ENCODE data around the gene SEMA3C. TPM values are rescaled to one million over a fixed set of nuclear protein-coding genes. Genes with fewer than 3 reads are reported as not detected.

SEMA3C gene
- total RNA-seq, 2 donors from 2014 or later = 3.0 to 3.4 TPM

DNA sequence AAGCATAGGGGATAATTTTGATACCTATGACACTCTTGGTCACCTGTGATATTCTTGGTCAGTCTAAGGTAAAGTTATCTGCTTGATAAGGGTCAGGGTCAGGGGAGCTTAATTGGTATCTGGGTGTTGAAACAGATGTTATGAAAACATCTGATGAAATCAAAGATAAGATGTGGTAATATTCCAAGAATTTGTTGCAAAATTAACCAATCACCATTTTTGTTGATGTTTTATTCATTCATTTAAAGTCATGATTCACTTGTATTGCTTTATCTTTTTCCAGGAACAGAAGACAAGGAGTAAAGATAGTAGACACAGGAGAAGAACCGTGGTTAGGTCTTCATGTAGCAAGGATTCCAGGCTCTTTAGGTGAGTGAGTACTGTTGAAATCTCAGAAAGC, 103.1 kb downstream of the SEMA3C start:
- Histone ChIP-seq H3K4me1 (no peaks in the 10 kb centered on the region), H3K27me3 (no peaks in the 10 kb centered on the region), H3K4me3 (no peak overlapping the region), H3K27ac (no peak overlapping the region), H3K9me3 (no peaks in the 10 kb centered on the region), H3K36me3 (replicated peaks in 1 of 2; ENCODE audit: insufficient read depth in 1 of 2, low read depth in 2 of 2) (no peaks in the 10 kb centered on the region)
- DNase-seq (no peak), ATAC-seq (no peak)
- TF ChIP-seq POLR2A (IDR thresholded peaks at IDR 0.05) = no peak
- TF ChIP-seq, protein P1, sequence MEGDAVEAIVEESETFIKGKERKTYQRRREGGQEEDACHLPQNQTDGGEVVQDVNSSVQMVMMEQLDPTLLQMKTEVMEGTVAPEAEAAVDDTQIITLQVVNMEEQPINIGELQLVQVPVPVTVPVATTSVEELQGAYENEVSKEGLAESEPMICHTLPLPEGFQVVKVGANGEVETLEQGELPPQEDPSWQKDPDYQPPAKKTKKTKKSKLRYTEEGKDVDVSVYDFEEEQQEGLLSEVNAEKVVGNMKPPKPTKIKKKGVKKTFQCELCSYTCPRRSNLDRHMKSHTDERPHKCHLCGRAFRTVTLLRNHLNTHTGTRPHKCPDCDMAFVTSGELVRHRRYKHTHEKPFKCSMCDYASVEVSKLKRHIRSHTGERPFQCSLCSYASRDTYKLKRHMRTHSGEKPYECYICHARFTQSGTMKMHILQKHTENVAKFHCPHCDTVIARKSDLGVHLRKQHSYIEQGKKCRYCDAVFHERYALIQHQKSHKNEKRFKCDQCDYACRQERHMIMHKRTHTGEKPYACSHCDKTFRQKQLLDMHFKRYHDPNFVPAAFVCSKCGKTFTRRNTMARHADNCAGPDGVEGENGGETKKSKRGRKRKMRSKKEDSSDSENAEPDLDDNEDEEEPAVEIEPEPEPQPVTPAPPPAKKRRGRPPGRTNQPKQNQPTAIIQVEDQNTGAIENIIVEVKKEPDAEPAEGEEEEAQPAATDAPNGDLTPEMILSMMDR (IDR thresholded peaks at IDR 0.05) = no peak
- 71 to 91% methylated on average over 1 of the region's 1 CpG for WGBS, 2 donors
- intact Hi-C loops (cut with DNase I) = no loop called here

DNA sequence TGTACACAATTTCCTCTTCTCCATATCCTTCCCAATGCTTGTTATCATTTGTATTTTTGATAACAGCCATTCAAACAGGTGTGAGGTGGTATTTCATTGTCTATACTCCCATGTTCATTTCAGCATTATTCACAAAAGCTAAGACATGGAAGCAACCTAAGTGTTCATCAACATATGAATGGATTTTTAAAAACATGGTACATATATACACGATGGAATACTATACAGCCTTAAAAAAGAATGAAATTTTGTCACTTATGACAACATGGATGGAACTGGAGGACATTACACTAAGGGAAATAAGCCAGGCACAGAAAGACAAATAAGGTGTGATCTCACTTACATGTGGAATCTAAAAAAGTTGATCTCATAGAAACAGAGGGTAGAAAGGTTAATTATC, 109.3 kb downstream of the SEMA3C start:
- no peak for DNase-seq
- Histone ChIP-seq H3K4me1 (no peaks in the 10 kb centered on the region), H3K4me3 (no peak overlapping the region), H3K27me3 (no peaks in the 10 kb centered on the region), H3K36me3 (replicated peaks in 1 of 2; ENCODE audit: insufficient read depth in 1 of 2, low read depth in 2 of 2) (no peaks in the 10 kb centered on the region), H3K9me3 (no peaks in the 10 kb centered on the region), H3K27ac (no peak overlapping the region)
- no peak for ATAC-seq
- WGBS, 2 donors = 73 to 93% methylated on average over 1 of the region's 1 CpG
- intact Hi-C loops (cut with DNase I) = no loop called here
- TF ChIP-seq, protein P1 (IDR thresholded peaks at IDR 0.05) = no peak
- no peak for TF ChIP-seq POLR2A (IDR thresholded peaks at IDR 0.05)

DNA sequence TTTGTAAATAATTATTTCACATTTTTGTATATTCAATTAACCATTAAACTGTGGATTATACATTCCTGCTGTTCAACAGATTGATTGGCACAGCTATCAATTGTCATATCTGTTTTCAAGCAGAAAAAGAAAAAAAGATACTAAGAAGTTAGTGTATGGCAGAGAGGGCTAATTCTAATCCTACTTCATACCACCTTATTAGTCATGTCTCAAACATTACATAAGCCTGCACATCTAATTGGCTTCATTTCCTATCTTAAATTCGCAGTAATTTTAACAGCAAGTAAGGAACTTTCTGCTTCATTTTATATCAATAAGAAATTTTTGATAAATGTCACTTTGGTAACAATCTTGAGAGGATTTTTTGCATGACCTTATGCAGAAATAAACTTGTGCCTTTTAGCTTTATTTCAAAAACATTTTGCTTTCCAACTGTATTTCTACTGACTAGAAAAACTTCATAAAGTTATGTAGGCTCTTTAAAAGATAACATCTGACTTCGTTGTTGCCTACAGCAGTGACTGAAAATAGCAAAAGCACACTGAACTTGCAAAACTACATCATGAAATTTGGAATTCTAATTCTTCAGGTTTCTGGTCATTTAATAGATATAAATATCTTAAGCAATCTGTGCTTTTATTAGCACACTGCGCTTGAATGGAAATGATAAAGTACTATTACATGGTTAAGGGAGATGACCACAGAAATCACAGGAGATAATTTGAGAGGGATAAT, 111.5 kb downstream of the SEMA3C start:
- Histone ChIP-seq H3K27me3 (no peaks in the 10 kb centered on the region), H3K4me3 (no peak overlapping the region), H3K4me1 (no peaks in the 10 kb centered on the region), H3K9me3 (no peaks in the 10 kb centered on the region), H3K27ac (no peak overlapping the region), H3K36me3 (replicated peaks in 1 of 2; ENCODE audit: insufficient read depth in 1 of 2, low read depth in 2 of 2) (no peaks in the 10 kb centered on the region)
- ATAC-seq = no peak
- no peak for TF ChIP-seq POLR2A (IDR thresholded peaks at IDR 0.05)
- TF ChIP-seq, protein P1 (IDR thresholded peaks at IDR 0.05) = no peak
- intact Hi-C loops (cut with DNase I) = no loop called here
- no peak for DNase-seq
- WGBS, 2 donors = 73 to 80% methylated on average over 3 of the region's 3 CpGs

DNA sequence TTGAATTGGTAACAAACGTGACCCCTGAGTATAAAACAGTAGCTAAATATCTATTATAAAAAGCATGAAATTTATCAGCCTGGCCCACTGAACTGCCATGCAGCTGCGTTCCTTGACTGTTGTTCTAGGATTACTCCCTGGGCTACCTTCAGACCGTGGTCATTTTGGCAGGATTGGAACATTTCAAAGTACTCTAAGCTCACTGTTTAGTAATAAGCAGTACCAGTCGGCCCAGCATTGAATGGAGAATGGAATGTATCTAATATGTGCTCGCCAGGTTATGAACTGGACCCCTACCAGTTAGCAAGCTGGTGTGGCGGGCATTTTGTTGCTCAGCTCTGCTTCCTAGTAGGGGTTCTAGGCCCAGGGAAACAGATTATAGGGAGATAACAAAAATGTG, 112.2 kb downstream of the SEMA3C start:
- Histone ChIP-seq H3K27me3 (no peaks in the 10 kb centered on the region), H3K4me3 (no peak overlapping the region), H3K27ac (no peak overlapping the region), H3K36me3 (replicated peaks in 1 of 2; ENCODE audit: insufficient read depth in 1 of 2, low read depth in 2 of 2) (no peaks in the 10 kb centered on the region), H3K9me3 (no peaks in the 10 kb centered on the region), H3K4me1 (no peaks in the 10 kb centered on the region)
- 63 to 65% methylated on average over 6 of the region's 6 CpGs for WGBS, 2 donors
- intact Hi-C loops (cut with DNase I) = no loop called here
- DNase-seq (no peak), ATAC-seq (no peak)
- TF ChIP-seq POLR2A (IDR thresholded peaks at IDR 0.05) = no peak
- TF ChIP-seq, protein P1 (IDR thresholded peaks at IDR 0.05) = no peak

DNA sequence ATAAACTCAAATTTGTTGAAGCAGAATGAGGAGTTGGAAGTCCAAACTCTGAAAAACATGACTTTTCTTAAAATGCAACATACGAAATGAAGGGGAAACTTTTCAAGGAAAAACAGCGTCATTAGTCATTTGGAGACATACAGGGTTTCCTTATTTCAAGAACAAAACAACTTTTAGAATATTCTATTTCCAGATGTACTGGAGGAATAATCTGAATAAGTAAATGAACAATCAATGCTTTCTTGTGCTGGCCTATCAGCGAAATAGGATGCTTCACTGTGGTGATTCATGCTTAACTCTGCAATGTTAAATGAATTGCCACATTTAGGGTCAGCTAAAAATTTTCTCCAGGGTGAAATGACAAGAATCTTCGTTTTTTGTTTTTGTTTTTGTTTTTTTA, 114.3 kb downstream of the SEMA3C start:
- 73 to 75% methylated on average over 4 of the region's 4 CpGs for WGBS, 2 donors
- TF ChIP-seq POLR2A (IDR thresholded peaks at IDR 0.05) = no peak
- TF ChIP-seq, protein P1 (IDR thresholded peaks at IDR 0.05) = no peak
- H3K4me1 ChIP-seq = no peaks in the 10 kb centered on the region
- no peak overlapping the region for H3K4me3 ChIP-seq
- no peaks in the 10 kb centered on the region for H3K27me3 ChIP-seq
- H3K9me3 ChIP-seq = no peaks in the 10 kb centered on the region
- intact Hi-C loops (cut with DNase I) = no loop called here
- H3K27ac ChIP-seq = no peak overlapping the region
- ATAC-seq (no peak), DNase-seq (no peak)
- no peaks in the 10 kb centered on the region for H3K36me3 ChIP-seq (replicated peaks in 1 of 2; ENCODE audit: insufficient read depth in 1 of 2, low read depth in 2 of 2)
